ENCODE results near the gene SNRNP27. TPM values are rescaled to one million over a fixed set of nuclear protein-coding genes. Genes with fewer than 3 reads are reported as not detected.

SNRNP27 gene
- total and polyA plus RNA-seq, 2 of the 8 experiments (the other 6 are each of a cell fraction or from before 2014, with no cell fraction given): 11.1 to 40.5 TPM

DNA sequence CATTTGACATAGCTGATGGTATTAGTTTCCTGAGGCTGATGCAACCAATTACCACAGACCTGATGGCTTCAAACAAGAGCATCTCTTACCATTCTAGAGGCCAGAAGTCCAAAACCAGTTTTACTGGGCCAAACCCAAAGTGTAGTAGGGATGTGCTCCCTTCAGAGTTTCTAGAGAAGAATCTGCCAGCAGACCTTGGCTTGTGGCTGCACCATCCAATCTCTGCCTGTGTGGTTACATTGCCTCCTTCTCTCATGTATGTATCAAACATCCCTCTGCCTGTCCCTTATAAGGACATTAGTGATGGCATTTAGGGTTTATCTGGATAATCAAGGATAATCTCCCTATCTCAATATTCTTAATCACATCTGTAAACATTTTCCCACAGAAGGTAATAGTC, 4.5 kb upstream of the SNRNP27 start (continued):
- TF ChIP-seq ZNF274 (IDR thresholded peaks at IDR 0.05; ENCODE audit: borderline replicate concordance, extremely low read depth, low read length): no peak
- TF ChIP-seq JUN (IDR thresholded peaks at IDR 0.05; ENCODE audit: low read depth, low read length): no peak
- no peak for TF ChIP-seq BCL11A (IDR thresholded peaks at IDR 0.05; ENCODE audit: low read depth in 2 of 2, low read length in 2 of 2)
- TF ChIP-seq, protein P1, sequence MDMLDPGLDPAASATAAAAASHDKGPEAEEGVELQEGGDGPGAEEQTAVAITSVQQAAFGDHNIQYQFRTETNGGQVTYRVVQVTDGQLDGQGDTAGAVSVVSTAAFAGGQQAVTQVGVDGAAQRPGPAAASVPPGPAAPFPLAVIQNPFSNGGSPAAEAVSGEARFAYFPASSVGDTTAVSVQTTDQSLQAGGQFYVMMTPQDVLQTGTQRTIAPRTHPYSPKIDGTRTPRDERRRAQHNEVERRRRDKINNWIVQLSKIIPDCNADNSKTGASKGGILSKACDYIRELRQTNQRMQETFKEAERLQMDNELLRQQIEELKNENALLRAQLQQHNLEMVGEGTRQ (IDR thresholded peaks at IDR 0.05; ENCODE audit: low read length): no peak
- TF ChIP-seq SIX5 (IDR thresholded peaks at IDR 0.05; ENCODE audit: low read depth, low read length): no peak

Measured in H1 (cell line).